HepG2 (cell line): ENCODE data around the gene TBC1D1. TPM values are rescaled to one million over a fixed set of nuclear protein-coding genes. Genes with fewer than 3 reads are reported as not detected.
A peak's percentile ranks its signal among the peaks of the same experiment; 100 is the strongest.

ENCODE experiments used
- DMTF1 ChIP-seq: sonication (generic); formaldehyde crosslinking; IDR thresholded peaks from 2 replicates; pipeline ENCODE4 v1.4.0; 2020; ENCODE audit warnings: mild to moderate bottlenecking, missing genetic modification reagents
- DR1 ChIP-seq: sonication (generic); formaldehyde crosslinking; IDR thresholded peaks from 2 replicates; pipeline ENCODE4 v1.8.0; 2021; ENCODE audit warnings: mild to moderate bottlenecking, missing genetic modification reagents, inconsistent platforms
- GATA4 ChIP-seq: sonication (generic); IDR thresholded peaks from 2 replicates; pipeline ENCODE4 v1.6.1; 2016; ENCODE audit warnings: antibody characterized with exemption, low read depth, borderline replicate concordance
- HOXA5 ChIP-seq: sonication (generic); formaldehyde crosslinking; IDR thresholded peaks from 2 replicates; pipeline ENCODE4 v1.4.0; 2020; ENCODE audit warnings: missing genetic modification reagents
- MIXL1 ChIP-seq: IDR thresholded peaks from 2 replicates; pipeline ENCODE4 v1.6.1; 2016
- MTERF4 ChIP-seq: sonication (generic); formaldehyde crosslinking; IDR thresholded peaks from 2 replicates; pipeline ENCODE4 v1.8.0; 2023; ENCODE audit warnings: mild to moderate bottlenecking, missing genetic modification reagents
- PAWR ChIP-seq: sonication (generic); formaldehyde crosslinking; IDR thresholded peaks from 2 replicates; pipeline ENCODE4 v1.4.0; 2020; ENCODE audit warnings: missing genetic modification reagents, mild to moderate bottlenecking, borderline replicate concordance
- PRDM4 ChIP-seq: sonication (generic); formaldehyde crosslinking; IDR thresholded peaks from 2 replicates; pipeline ENCODE4 v1.9.0; 2021; ENCODE audit warnings: missing genetic modification reagents, borderline replicate concordance
- SALL2 ChIP-seq: sonication (generic); formaldehyde crosslinking; IDR thresholded peaks from 2 replicates; pipeline ENCODE4 v1.8.1; 2023; ENCODE audit warnings: mild to moderate bottlenecking, missing genetic modification reagents, inconsistent platforms
- SCMH1 ChIP-seq: sonication (generic); formaldehyde crosslinking; IDR thresholded peaks from 2 replicates; pipeline ENCODE4 v1.9.0; 2021; ENCODE audit warnings: missing genetic modification reagents, mild to moderate bottlenecking, borderline replicate concordance
- ZBTB1 ChIP-seq: sonication (generic); formaldehyde crosslinking; IDR thresholded peaks from 2 replicates; pipeline ENCODE4 v1.4.0; 2020; ENCODE audit warnings: missing genetic modification reagents, borderline replicate concordance
- ZBTB8A ChIP-seq: sonication (generic); formaldehyde crosslinking; IDR thresholded peaks from 2 replicates; pipeline ENCODE4 v1.4.0; 2020; ENCODE audit warnings: mild to moderate bottlenecking, low read depth, missing genetic modification reagents, borderline replicate concordance
- ZKSCAN5 ChIP-seq: sonication (generic); formaldehyde crosslinking; IDR thresholded peaks from 2 replicates; pipeline ENCODE4 v1.5.1; 2020; ENCODE audit warnings: mild to moderate bottlenecking, missing genetic modification reagents
- ZNF207 ChIP-seq: fragments of 450-650 bp; IDR thresholded peaks from 2 replicates; pipeline ENCODE4 v1.6.1; 2016; ENCODE audit warnings: antibody characterized with exemption, borderline replicate concordance
- ZNF337 ChIP-seq: sonication (generic); formaldehyde crosslinking; IDR thresholded peaks from 2 replicates; pipeline ENCODE4 v1.5.1; 2020; ENCODE audit warnings: missing genetic modification reagents, low read depth, mild to moderate bottlenecking, borderline replicate concordance
- ZNF619 ChIP-seq: sonication (generic); formaldehyde crosslinking; IDR thresholded peaks from 2 replicates; pipeline ENCODE4 v1.4.0; 2020; ENCODE audit warnings: mild to moderate bottlenecking, missing genetic modification reagents
- ZSCAN20 ChIP-seq: sonication (generic); formaldehyde crosslinking; IDR thresholded peaks from 2 replicates; pipeline ENCODE4 v1.4.0; 2020; ENCODE audit warnings: missing genetic modification reagents, mild to moderate bottlenecking, borderline replicate concordance
- ZSCAN22 ChIP-seq: sonication (generic); formaldehyde crosslinking; IDR thresholded peaks from 2 replicates; pipeline ENCODE4 v1.4.0; 2020; ENCODE audit warnings: mild to moderate bottlenecking, missing genetic modification reagents
- polyA plus RNA-seq, 8 experiments: library from polyadenylated mRNA; depleted of rRNA in 3 of 8; stranded (reverse) in 7 of 8; unstranded in 1 of 8; fragments of >200 nt; fragmentation: Illumina TruSeq in 4 of 8; extraction: Trizol in 4 of 8; gene quantifications; 2 replicates each; pipeline versions ENCODE4 v1.2.1 to v1.2.3, GENCODE V29; 2011 to 2016; ENCODE audit warnings: low read depth in 4 of 8, missing spikeins in 1 of 8, mixed read lengths in 1 of 8; ENCODE audit not compliant: insufficient read depth in 1 of 8
- total RNA-seq, 5 experiments: library from RNA; depleted of rRNA; stranded (reverse); fragments of >200 nt; fragmentation: Illumina TruSeq; extraction: Trizol; gene quantifications; 2 replicates each; pipeline ENCODE4 v1.2.3, GENCODE V29; 2016; ENCODE audit warnings: low read depth in 1 of 5
- TF ChIP-seq, protein P1 (sequence below): sonication (generic); formaldehyde crosslinking; IDR thresholded peaks from 2 replicates; pipeline ENCODE4 v1.8.0; 2022; ENCODE audit warnings: low read depth, missing genetic modification reagents
- TF ChIP-seq, protein P2 (sequence below): sonication (generic); formaldehyde crosslinking; IDR thresholded peaks from 2 replicates; pipeline ENCODE4 v1.5.1; 2020; ENCODE audit warnings: missing genetic modification reagents, mild to moderate bottlenecking, borderline replicate concordance
- TF ChIP-seq, protein P3 (sequence below): IDR thresholded peaks from 2 replicates; pipeline ENCODE4 v1.6.1; 2016; ENCODE audit warnings: missing biosample characterization, missing genetic modification reagents, low read depth

The TBC1D1 gene
- total and polyA plus RNA-seq, 2 of the 13 experiments (the other 11 are each of a cell fraction or from before 2014, with no cell fraction given), result 37.3 to 62.8 TPM

DNA sequence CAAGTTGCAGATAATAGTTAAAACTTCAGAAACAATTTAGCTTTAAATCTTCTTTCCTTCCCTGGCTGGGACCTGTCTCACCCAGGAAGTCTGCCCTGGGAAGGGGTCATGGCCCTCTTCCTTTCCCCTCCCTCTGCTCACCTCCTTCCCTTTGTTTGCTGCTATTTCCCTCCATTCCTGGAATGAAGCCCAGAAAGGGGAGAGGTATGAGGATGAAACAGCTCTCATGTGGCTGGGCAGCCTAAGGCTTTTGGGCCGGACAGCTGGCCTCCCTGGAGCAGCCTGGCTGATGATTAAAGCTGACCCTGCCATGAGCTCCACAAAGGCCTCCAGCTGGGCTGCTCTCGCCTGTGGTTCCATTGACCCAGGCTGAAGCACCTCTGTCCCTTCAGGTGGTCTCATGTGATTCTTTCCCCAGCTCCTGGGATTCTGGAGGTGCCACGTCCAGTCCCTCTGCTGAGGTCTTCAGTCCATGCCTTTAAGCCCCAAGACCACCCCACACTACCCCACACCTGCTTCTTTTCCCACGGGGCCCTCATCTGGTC is 271.4 kb downstream of the TBC1D1 start (continued):
- TF ChIP-seq PRDM4 (no peak), DR1 (CRISPR knock-in tag) (no peak), ZBTB1 (CRISPR knock-in tag) (no peak), PAWR (CRISPR knock-in tag) (no peak), DMTF1 (CRISPR knock-in tag) (no peak), ZSCAN22 (CRISPR knock-in tag) (no peak), MTERF4 (peak; percentile 77), ZNF619 (no peak), SALL2 (CRISPR knock-in tag) (peak; percentile 61; the same call in 1 of the 2 replicates), ZBTB8A (CRISPR knock-in tag) (no peak), ZKSCAN5 (CRISPR knock-in tag) (peak; percentile 100), GATA4 (peak; percentile 30; the same call in 1 of the 2 replicates), MIXL1 (peak; percentile 80), ZNF207 (no peak), HOXA5 (CRISPR knock-in tag) (0 out of 2 replicates have a peak, but pooled peaks have one; percentile 62), ZSCAN20 (CRISPR knock-in tag) (no peak), ZNF337 (CRISPR knock-in tag) (no peak), SCMH1 (CRISPR knock-in tag) (no peak)
- TF ChIP-seq, protein P1, sequence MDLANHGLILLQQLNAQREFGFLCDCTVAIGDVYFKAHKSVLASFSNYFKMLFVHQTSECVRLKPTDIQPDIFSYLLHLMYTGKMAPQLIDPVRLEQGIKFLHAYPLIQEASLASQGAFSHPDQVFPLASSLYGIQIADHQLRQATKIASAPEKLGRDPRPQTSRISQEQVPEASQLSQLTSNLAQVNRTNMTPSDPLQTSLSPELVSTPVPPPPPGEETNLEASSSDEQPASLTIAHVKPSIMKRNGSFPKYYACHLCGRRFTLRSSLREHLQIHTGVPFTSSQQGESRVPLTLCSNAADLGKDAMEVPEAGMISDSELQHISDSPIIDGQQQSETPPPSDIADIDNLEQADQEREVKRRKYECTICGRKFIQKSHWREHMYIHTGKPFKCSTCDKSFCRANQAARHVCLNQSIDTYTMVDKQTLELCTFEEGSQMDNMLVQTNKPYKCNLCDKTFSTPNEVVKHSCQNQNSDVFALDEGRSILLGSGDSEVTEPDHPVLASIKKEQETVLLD (CRISPR knock-in tag), result no peak
- TF ChIP-seq, protein P2, sequence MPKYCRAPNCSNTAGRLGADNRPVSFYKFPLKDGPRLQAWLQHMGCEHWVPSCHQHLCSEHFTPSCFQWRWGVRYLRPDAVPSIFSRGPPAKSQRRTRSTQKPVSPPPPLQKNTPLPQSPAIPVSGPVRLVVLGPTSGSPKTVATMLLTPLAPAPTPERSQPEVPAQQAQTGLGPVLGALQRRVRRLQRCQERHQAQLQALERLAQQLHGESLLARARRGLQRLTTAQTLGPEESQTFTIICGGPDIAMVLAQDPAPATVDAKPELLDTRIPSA (CRISPR knock-in tag), result no peak
- TF ChIP-seq, protein P3, sequence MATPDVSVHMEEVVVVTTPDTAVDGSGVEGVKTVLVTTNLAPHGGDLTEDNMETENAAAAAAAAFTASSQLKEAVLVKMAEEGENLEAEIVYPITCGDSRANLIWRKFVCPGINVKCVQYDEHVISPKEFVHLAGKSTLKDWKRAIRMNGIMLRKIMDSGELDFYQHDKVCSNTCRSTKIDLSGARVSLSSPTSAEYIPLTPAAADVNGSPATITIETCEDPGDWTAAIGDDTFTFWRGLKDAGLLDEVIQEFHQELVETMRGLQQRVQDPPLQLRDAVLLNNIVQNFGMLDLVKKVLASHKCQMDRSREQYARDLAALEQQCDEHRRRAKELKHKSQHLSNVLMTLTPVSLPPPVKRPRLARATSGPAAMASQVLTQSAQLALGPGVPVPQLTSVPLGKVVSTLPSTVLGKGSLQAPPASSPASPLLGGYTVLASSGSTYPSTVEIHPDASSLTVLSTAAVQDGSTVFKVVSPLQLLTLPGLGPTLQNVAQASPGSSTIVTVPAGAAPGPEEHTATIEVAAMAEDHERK (CRISPR knock-in tag), result no peak
